Panc1 (cell line): Measurements from ENCODE around the gene PSME3.

Experiments
- POLR2AphosphoS5 ChIP-seq: IDR thresholded peaks from 2 replicates; pipeline ENCODE4 v1.6.1; 2012; ENCODE audit warnings: mild to moderate bottlenecking, low read depth, low read length, moderate library complexity
- REST ChIP-seq, 2 experiments: IDR thresholded peaks; 2 replicates each; pipeline ENCODE4 v1.6.1; 2011 to 2012; ENCODE audit warnings: low read depth in 2 of 2, control low read depth in 1 of 2, low read length in 1 of 2, mild to moderate bottlenecking in 1 of 2, moderate library complexity in 1 of 2; ENCODE audit not compliant: insufficient read depth in 1 of 2
- TF ChIP-seq, protein P1 (sequence below): fragments of 450-650 bp; IDR thresholded peaks from 2 replicates; pipeline ENCODE4 v1.5.1; 2017; ENCODE audit warnings: mild to moderate bottlenecking

DNA sequence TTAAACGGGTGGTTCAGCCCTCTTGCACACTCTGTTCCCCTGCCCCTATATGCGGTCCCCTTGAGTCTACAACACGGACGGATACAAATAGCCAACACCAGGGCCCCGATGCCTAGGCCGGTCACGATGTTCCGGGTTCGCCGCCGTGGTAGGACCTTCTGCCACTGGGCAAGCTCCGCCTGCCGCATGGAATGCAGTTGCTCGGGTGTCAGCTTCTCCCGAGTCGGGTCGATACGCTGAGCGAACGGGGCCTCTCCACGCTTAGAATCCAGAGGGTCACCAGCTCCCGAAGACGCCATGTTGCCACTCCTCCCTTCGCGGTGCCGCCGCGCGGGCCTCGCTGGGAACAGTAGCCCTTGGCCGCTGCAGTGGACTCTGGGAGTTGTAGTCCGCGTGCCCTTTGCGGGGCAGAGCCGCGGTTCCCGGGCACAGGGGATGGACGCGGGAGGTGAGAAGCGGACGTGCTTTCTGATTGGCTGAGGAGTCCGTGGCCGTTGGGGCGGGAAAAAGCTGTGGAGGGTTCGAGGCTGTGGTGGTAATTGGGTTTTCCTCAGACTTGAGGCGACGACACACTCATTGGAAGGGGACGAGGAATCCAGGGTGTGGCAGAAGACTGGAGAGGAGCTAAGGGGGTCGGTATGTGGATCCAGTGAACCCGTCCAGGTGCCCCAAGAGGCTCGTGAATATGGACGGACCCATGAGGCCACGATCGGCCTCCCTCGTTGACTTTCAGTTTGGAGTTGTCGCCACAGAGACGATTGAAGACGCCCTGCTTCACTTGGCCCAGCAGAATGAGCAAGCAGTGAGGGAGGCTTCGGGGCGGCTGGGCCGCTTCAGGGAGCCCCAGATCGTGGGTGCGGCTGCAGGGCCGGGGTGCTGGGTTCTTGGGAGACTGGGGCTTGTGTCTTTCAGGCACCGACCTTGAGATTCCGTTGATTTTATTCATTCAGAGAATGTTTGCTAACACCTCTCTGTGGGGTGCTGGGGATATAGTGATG lies 34.5 kb upstream of the PSME3 start, which contains the start of the genes CNTD1 and COA3:
- TF ChIP-seq POLR2AphosphoS5: peak; percentile 64; the same call in 1 of the 2 replicates
- TF ChIP-seq, protein P1, sequence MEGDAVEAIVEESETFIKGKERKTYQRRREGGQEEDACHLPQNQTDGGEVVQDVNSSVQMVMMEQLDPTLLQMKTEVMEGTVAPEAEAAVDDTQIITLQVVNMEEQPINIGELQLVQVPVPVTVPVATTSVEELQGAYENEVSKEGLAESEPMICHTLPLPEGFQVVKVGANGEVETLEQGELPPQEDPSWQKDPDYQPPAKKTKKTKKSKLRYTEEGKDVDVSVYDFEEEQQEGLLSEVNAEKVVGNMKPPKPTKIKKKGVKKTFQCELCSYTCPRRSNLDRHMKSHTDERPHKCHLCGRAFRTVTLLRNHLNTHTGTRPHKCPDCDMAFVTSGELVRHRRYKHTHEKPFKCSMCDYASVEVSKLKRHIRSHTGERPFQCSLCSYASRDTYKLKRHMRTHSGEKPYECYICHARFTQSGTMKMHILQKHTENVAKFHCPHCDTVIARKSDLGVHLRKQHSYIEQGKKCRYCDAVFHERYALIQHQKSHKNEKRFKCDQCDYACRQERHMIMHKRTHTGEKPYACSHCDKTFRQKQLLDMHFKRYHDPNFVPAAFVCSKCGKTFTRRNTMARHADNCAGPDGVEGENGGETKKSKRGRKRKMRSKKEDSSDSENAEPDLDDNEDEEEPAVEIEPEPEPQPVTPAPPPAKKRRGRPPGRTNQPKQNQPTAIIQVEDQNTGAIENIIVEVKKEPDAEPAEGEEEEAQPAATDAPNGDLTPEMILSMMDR: no peak
- no peak for TF ChIP-seq REST (IDR thresholded peaks at IDR 0.05; ENCODE audit: insufficient read depth in 1 of 2, low read depth in 2 of 2, low read length in 1 of 2)
